Stimulated activated CD8-positive, alpha-beta memory T cell treated with anti-CD3 and anti-CD28 coated beads, Interleukin-12 subunit alpha, Interleukin-12 subunit beta, amount 100 ng/mL, for 24 hours (primary cell): ENCODE measurements around the gene PEDS1.
"Not testable (repeated sequence)": the region's sequence is repeated elsewhere in the genome, so short reads cannot be mapped to it uniquely, and the experiment has no call there.

Source experiments
- DNase-seq: peaks from one replicate; pipeline ENCODE4 v3.0.0-alpha.2; 2020; ENCODE audit errors: extremely low read depth

The PEDS1 gene

GRCh38 chr20:50163570-50164317, 10.2 kb upstream of the PEDS1 start:
- no peak for DNase-seq

- not testable (repeated sequence) for DNase-seq
Observed at GRCh38 chr20:50161494-50161893, 8.0 kb upstream of the PEDS1 start.

- DNase-seq, result no peak
Observed at GRCh38 chr20:50153153-50153499, 397 bp downstream of the PEDS1 start.

GRCh38 chr20:50152394-50153152, 950 bp downstream of the PEDS1 start:
- no peak for DNase-seq

DNA sequence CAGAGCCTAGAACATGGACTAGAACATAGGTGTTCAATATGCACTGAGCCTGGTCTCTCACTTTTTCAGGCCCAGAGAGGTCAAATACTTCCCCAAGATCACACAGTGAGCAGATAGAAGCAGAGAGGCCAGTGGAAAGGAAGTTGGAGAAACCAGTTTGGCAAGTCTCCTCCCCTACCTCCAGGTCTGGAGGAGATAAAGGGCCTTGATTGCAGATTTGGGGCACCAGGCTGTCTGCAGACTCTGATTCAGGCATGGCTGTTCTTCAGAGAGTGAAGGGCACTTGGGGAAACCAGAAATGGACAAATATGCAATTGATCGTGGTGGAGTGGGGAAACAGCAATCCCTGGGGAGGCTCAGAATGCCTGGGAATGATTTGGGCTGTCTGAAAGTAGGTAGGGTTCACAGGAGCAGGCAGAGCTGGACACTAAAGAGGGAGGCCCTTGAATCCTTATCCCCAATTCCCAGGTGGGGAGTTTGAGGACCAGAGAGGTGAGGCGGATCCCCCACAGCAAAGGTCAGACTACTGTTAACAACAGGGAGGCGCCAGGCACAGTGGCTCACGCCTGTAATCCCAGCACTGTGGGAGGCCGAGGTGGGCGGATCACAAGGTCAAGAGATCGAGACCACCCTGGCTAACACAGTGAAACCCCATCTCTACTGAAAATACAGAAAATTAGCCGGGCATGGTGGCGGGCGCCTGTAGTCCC, 2.3 kb downstream of the PEDS1 start:
- DNase-seq, result no peak

- no peak for DNase-seq
Observed at GRCh38 chr20:50149481-50150254, 3.9 kb downstream of the PEDS1 start.

DNA sequence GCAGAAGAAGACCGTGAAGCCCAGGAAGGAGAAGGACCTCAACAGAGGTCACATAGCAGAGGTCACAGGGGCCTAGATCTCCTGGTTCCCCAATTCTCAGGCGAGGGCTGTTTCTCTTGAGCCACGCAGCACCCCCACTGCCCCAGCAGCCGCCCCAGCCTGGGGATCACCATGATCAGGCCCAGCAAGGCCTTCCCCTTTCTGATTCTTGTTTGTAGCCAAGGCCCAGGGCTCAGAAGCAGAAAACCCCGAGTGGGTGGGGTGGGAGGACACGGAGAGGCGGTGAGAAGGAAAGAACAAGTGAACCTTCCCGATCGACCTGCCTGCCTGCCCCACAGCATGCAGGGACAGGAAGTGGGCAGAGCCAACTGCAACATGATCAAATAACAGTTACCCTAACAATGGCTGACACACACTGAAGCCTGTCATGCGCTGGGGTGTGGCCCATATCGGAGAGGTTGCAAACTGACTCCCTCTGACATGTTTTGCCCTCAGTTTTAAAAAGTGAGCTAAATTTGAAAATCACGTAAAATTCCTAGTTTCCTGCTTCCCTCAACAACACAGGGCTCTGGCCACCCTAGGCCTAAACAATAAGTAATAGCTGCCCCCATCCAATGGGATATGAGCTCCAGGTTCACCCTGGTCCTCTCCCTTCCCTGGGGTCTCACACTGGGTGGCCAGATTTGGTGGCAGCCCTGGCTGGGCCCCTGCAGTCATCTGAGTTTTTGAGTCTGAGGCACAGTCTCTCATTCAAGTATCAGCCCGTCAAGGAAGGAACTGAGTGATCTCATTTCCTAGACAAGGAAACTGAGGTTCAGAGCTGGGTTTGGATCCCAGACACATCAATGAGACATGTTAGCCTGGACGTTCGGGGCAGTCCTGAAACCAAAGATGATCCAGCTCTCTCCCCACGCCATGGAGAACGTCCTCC, 6.5 kb downstream of the PEDS1 start:
- DNase-seq, result peak; percentile 14

DNA sequence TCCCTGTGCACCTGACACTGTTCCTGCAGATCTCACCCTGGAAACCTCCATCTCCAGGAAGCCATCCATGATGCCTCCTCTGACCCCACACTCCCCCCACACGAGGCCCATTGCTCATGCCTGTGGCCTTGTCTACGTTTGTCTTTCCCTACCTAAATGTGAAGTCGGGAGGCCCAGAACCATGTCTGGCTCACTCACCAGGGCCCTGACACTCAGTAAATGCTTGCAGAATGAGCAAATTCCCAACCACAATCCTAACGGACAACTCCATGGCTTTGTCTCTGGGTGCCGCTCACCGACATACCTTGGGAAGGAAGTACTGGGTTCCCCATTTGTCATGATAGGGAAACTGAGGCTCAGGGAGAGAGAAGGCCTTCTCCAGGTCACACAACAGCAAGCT, 7.3 kb downstream of the PEDS1 start:
- no peak for DNase-seq

- DNase-seq, result no peak
Observed at GRCh38 chr20:50145566-50145965, 8.0 kb downstream of the PEDS1 start.

GRCh38 chr20:50144362-50144761, 9.2 kb downstream of the PEDS1 start:
- no peak for DNase-seq

GRCh38 chr20:50142812-50143211, 10.7 kb downstream of the PEDS1 start:
- no peak for DNase-seq

GRCh38 chr20:50141811-50142561, 11.5 kb downstream of the PEDS1 start:
- DNase-seq, result no peak

- no peak for DNase-seq
Observed at GRCh38 chr20:50141018-50141675, 12.4 kb downstream of the PEDS1 start.

DNA sequence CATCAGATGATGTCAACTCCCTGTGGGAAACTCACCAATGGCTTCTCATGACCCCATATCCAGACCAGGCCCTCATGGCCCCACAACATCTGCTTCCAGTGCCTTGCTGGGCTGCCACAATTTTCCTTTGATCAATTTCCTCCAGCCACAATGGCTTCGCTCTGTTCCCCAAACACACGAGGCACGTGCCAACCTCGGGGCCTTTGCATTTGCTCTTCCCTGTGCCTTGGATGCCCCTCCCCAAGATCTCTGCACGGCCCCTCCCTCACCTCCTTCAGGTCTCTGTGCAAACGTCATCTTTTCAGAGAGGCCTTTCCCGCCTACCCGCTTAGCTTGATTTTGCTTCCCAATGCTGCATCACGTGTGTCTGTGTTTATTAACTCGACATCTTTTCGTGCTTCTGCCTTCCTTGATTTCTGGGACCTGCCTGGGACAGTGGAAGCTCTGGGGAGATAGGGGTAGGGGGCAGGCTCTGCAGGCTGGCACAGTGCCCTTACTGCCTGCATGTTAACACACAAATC, 13.1 kb downstream of the PEDS1 start:
- DNase-seq, result no peak

DNA sequence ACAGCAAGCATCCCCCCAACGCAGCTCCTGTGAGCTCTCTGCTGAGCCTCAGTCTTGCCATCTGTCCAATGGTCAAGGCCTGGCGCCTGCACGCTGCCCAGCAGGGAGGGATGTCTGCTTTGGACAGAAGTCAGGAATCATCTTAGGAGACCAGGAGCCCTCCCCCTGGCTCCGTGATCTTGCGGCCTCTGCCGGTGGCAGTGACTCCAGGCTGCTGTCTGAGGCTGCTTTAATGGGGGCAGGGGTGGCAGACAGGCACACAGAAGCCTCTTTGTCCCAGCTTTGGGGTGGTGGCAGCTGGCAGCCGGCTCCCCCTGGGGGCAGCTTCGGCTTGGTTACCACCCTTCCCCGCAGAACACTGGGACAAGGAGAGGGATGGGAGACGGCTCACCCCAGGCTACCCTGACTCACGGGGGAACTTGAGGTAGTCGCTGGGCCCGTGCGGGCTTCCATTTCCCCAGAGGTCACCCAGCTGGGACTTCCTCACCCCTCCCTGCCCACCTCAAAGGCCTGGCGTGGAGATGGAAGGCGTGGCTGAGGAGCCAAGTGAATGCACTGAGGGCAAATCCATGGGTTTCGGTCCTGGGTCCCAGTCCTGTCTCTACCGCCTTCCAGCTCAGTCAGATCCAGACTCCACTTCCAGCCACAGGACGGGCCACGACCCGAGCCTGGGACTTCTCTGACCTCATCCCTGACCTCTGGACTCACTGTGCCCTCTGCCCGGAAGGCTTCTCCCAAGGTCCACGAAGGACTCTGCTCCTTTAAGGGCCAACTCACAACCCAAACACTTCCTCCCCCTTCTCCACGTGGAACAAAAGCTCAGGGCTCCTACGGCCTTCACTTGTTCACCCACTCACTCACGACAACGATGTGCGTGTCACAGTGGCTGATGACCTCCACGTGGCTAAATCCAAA, 14.8 kb downstream of the PEDS1 start:
- no peak for DNase-seq

DNA sequence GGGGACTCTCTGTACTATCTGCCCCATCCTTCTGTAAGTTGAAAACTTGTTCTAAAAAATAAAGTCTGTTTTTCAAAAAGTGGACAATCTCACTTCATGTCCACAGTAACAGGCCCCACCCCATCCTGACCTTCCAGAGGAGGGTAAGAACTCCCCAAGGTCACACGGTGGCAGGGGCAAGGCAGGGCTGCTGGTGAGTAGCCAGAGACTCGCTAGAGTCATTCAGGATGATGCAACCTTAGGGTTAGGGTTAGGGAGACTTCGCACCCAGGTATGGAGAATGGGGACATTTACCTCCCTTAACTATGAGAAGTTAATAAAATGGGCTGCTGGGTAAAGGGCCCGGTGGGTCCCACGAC, 15.4 kb downstream of the PEDS1 start:
- no peak for DNase-seq

DNA sequence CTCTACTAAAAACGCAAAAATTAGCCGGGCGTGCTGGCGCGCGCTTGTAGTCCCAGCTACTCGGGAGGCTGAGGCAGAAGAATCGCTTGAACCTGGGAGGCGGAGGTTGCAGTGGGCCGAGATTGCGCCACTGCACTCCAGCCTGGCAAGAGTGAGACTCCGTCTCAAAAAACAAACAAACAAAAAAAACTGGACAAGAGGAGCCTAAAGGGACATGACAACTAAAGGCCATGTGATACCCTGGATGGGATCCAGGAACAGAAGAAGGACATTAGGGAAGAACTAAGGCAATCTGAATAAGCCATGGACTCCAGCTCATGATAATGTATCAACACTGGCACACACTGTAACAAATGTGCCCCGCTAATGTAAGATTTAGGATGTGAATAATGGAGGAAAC, 15.8 kb downstream of the PEDS1 start:
- not testable (repeated sequence) for DNase-seq

DNA sequence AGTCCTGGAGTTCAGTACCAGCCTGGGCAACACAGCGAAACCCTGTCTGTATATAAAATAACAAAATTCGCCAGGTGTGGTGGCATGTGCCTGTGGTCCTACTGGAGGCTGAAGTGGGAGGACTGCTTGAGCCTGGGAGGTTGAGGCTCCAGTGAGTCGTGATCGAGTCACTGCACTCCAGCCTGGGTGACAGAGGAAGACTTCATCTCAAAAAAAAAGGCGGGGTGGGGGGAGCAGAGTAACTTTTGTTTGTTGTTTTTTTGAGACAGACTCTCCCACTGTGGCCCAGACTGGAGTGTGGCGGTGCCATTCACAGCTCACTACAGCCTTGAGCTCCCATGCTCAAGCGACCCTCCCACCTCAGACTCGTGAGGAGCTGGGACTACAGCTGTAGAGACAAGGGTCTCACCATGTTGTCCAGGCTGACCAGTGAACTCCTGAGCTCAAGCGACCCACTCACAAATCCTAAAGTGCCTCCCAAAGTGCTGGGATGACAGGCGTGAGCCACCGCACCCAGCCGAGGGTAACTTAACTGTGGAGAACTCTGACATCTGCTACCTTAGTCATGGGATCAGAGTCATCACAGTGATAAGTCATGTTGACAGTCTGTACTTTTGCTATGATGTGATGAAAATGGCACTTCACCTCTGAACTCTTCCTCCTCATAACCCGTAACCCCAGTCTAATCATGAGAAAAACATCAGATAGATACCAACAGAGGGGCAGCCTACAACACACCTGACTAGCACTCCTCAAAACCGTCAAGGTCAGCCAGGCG, 16.5 kb downstream of the PEDS1 start:
- DNase-seq, result no peak
